Activated CD4-positive, alpha-beta T cell treated with anti-CD3 and anti-CD28 coated beads, Interleukin-10, Interleukin-2, amounts not matched to agents 100 ng/mL and 50 ng/mL, durations not matched to agents 16 hours and 8 hours (primary cell): ENCODE data around the gene AKTIP.
A peak's percentile ranks its signal among the peaks of the same experiment; 100 is the strongest.
"Not testable (repeated sequence)": the region's sequence is repeated elsewhere in the genome, so short reads cannot be mapped to it uniquely, and the experiment has no call there.

Experiments used
- DNase-seq: peaks from one replicate; pipeline ENCODE4 v3.0.0-alpha.2; 2020

AKTIP gene

DNA sequence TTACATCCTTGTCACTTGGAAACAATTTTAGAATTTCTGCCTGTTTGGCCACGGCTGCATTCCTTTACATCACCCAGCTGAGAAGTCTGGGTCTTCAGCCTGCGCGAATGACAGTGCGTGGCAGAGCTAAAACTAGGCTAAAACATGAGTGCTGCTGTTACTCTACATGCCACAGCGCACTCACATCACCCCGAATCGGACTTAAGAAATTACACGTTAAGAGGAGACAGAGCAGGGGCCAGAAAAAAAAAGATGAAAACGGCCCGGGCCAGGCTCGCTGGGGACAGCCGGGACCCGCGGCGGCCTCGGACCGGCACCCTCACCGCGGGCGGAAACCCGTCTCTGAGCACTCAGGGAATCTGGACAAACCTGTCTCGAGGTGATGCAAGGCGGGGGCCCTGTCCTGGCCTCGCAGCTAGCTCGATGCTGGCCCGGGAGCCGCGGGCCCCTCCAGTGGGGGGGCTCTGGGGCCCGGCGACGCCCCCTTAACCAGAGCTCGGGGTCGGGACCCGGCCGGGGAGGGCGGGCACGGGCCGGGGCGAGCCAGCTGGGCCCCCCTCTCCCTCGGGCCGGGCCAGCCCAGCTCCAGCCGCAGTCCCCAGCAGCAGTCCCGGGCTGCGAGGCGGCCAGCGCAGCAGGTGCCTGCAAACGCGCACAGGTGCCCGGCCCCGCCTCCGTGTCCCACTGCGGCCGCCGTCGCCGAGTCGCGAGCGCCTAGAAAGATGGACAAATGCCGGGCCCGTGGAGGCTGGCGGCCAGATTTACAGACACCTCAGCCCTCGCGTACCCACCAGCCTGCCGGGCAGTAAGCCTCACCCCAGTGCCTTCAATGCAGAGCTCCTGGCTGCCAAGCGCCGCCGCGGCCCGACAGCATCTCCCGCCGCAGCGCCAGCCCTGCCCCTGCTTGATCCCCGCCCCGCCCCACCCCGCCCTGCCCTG is at the start of gene AKTIP:
AKTIP (minus strand) TSS at position 879 of the 939 bp plus-strand sequence. CDS start 2,950 bp downstream, outside the sequence.
- peak; percentile 40 for DNase-seq

- DNase-seq: peak; percentile 73
These were observed 47.1 kb upstream of the AKTIP start for GRCh38 chr16:53549970-53550690.

DNA sequence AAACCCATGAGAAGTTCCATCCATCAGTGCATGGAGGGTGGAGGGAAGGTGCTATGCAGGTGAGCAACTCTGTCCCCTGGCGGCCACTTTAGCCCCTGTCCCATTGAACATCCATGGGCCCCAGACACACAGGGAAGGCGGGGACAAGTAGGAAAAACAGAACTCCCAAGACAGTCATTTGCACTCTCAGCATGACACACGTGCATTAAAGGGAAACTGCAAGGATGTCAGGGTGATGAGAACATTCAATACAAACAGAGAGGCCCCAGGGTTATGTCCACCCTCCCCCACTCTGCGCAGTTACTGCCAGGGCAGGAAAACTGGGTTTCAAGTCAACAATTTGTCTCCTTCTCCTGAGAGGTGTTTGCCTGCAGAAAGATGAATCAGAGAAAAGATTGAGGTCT is 44.0 kb upstream of the AKTIP start:
- DNase-seq: no peak

- peak; percentile 28 for DNase-seq
These were observed 42.4 kb upstream of the AKTIP start for GRCh38 chr16:53545433-53545832.

DNA sequence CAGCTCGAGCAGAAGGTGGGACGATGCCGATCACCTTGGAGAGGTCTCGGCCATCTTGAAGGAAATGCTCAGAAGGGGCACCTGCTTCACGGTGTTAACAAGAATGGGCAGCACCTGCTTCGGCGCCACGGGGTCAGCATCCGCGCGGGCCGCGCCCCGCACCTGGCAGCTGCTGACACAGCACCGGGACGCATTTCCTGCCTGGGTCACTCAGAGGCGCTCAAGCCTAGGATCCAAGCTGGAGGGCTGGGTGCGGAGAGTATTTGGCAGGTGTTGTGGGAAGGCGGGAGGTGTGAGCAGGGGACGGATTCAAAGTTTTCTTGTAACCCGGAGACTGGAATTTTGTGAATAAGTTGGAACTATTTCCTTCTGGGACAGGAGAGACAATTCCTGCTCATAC is 39.3 kb upstream of the AKTIP start:
- no peak for DNase-seq

DNA sequence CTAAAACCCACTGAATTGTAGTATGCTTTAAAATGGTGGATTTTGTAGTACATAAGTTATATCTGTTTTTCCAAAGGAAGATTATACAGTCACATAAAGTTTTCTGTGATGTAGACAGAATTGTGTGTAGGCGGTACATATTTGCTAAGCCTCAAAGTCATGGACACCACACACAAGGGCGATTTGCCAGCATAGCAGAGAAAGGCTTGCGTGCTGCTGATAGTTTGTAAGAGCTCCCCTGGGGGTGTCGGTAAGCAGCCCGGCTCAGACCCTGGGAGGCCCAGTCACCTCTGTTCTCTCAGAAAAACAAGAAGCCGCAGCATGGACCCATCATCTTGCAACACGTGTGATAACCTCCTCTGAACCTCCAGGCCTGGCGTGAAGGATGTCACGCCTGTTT is 38.3 kb upstream of the AKTIP start:
- DNase-seq: no peak

DNA sequence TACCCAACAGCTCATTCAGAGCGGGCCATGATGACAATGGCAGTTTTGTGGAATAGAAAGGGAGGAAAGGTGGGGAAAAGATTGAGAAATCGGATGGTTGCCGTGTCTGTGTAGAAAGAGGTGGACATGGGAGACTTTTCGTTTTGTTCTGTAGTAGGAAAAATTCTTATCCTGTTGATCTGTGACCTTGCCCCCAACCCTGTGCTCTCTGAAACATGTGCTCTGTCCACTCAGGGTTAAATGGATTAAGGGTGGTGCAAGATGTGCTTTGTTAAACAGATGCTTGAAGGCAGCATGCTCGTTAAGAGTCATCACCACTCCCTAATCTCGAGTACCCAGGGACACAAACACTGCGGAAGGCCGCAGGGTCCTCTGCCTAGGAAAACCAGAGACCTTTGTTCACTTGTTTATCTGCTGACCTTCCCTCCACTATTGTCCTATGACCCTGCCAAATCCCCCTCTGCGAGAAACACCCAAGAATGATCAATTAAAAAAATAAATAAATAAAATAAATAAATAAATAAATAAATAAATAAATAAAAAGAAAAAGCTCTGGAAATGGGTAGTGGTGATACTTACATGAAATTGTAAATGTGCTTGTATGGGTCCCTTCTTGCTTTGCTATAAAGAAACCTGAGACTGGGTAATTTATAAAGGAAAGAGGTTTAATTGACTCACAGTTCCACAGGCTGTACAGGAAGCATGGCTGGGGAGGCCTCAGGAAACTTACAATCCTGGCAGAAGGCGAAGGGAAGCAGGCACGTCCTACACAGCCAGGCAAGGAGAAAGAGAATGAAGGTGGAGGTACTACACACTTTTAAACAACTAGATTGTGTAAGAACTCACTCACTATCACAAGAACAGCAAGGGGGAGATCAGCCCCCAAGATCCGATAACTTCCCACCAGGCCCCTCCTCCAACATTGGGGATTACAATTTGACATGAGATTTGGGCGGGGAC is 37.0 kb upstream of the AKTIP start:
- not testable (repeated sequence) for DNase-seq

DNA sequence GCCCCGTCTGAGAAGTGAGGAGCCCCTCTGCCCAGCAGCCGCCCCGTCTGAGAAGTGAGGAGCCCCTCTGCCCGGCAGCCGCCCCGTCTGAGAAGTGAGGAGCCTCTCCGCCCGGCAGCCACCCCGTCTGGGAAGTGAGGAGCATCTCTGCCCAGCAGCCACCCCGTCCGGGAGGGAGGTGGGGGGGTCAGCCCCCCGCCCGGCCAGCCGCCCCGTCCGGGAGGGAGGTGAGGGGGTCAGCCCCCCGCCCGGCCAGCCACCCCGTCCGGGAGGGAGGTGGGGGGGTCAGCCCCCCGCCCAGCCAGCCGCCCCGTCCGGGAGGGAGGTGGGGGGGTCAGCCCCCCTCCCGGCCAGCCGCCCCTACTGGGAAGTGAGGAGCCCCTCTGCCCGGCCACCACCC is 36.3 kb upstream of the AKTIP start:
- DNase-seq: not testable (repeated sequence)

DNA sequence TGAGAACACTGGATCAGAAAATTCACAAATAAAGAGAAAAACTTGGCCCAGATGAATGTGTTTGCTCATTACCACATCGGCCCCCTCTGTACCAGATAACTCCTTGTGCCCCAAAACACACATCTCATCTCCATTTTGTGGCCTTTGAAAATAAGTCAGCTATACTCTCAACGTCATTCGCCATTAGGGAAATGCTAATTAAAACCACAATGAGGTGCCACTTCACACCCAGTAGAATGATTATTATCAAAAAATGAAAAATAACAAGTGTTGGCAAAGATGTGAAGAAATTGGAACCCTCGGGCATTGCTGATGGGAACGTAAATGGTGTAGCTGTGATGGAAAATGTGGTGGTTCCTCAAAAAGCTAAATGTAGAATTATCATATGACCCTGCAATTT is 34.6 kb upstream of the AKTIP start:
- no peak for DNase-seq

DNA sequence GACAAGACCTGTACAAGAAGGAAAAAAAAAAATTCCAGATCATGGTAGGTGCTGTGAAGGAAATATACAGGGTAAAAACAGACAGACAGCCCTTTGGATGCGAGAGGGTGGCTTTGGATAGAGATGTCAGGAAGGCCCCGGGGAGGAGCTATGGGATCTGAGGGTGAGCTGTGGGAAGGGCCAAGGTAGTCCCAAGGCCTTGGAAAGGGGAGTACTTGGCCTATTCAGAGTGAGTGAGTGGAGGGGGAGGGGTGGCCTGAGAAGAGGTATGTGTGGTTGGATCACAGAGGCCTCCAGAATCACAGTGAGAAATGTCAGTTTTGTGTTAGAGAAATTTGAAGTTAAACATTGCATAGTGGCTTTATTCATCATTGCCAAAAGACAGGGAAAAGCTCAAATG is 31.2 kb upstream of the AKTIP start:
- no peak for DNase-seq

- no peak for DNase-seq
These were observed 27.7 kb upstream of the AKTIP start for GRCh38 chr16:53530741-53531140.

DNA sequence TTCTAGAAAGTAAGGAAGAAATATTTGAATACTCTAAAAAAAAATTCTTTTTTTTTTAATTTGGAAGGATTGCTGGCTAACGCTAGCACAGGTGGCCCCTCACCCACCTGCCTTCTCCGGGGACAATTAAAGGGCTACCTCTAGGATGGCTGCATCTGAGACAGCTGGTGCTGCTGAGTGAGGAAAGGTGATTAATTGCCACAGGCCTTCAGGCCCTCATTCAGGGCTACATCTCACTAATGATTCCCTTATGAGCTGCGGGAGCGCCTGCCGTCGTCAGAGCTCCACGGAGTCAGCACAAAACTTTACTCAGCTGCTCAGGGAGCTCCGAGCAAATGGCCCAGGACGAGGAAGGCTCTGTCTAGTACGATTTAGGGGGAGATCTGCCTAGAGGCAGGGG is 27.0 kb upstream of the AKTIP start:
- DNase-seq: no peak

DNA sequence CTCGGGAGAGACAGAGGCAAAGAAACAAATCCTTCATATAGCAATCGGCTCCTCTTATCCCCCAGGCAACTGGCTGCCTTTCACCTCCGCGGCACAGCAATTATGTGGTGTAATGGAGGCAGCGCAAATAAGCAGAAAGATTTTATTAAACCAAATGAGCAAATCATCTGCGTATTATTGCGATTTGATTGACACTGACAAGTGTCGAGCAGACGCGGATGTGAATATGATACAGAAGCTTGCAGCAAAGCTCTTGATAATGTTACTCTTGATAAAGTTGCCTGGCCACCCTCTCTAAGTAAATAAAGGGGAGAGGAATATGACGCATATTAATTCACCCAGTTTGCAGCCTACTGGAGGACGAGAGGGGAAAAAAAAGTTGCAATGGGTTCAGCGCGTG is 26.5 kb upstream of the AKTIP start:
- no peak for DNase-seq

GRCh38 chr16:53528797-53529196 is 25.8 kb upstream of the AKTIP start:
- DNase-seq: no peak

GRCh38 chr16:53523971-53524548 is 21.1 kb upstream of the AKTIP start:
- no peak for DNase-seq

DNA sequence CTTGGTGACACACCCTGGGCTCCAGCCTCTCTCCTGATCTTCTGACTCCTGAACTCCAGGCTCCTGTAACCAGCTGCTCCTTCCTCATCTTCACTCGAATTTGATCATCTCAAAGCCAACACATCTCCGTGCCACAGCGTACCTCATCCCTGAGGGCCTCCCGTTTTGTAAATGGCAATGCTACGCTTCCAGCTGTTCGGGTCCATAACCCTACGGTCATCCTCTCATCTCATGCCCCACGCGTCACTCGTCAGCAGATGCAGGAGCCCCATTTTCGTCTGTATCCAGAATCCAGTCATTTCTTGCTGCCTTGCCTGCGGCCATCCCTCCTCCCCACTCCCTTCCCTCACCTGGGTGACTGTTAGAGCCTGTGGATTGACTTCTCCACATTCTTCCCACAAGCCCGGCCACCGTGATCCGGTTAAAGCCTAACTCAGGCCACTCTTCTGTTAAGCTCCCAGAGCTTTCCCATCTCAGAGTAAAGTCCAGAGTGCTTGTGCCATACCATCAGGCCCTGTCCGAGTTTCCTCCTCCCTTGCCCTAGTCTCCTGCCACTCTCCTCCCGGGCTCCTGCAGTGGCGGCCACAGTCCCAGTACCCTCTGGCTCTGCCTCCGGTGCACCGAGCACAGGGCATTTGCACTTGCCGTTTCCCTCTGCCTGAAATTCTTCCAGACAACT is 20.3 kb upstream of the AKTIP start:
- no peak for DNase-seq

GRCh38 chr16:53519417-53520091 is 16.5 kb upstream of the AKTIP start:
- DNase-seq: no peak

- DNase-seq: peak; percentile 94
These were observed 15.8 kb upstream of the AKTIP start for GRCh38 chr16:53518550-53519416.

DNA sequence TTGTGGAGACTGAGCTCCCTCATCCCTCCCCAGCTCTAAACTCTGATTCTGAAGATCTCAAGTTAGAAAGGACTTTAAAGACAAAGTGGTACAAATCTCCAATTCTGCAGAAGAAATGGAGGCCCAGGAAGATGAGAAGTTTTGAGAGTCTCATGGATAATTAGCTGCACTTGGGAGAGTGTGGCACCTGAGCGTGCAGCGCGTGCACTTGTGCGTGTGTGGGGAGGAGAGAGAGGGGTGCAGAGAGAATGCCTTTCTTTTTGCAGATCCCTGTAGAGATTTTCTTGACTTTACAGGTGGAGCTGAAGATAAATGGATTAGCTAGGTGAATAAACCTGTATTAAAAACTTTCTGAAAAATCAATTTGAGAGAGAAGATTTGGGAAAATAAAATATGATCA is 14.8 kb upstream of the AKTIP start:
- no peak for DNase-seq

DNA sequence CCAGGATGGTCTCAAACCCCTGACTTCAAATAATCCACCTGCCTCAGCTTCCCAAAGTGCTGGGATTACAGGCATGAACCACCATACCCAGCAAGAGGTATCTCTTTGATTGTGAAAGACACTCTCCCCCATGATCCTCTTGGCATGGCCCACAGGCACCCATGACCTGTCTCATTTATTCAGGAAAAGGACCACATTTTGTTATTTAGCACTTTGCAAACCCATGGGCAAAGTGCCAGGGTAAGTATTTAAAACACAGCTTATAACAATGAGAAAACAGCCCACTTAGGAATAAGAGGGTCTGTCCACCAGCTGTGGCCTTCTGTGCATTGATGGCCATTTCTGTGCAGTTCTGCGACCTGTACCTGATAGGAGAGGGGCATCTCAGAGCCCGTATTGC is 12.8 kb upstream of the AKTIP start:
- DNase-seq: no peak
